HG03521 (cell line): ENCODE measurements around the gene TMEM164.

Source experiments
- ATAC-seq: cut with Tn5 transposase; IDR thresholded peaks from one replicate; pipeline ENCODE4 v1.9.1; 2021; ENCODE audit warnings: mild to moderate bottlenecking, moderate library complexity; ENCODE audit not compliant: unreplicated experiment

The TMEM164 gene

DNA sequence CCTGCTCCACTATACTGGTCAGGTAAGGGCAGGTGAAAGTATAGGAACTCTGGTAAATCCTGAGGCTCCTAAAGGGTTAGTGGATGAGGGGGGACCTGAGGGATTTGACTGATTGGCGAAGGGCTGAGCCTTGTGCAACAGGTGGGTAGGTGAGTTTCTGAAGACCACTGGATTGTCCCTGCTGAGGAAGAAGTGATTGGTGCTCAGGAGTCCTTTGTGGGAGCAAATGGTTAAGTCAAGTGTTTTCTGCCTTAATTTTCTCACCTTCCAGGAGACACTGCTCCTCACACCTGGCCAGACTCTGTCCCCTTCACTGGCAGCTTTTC lies 158.4 kb downstream of the TMEM164 start:
- ATAC-seq, result no peak

DNA sequence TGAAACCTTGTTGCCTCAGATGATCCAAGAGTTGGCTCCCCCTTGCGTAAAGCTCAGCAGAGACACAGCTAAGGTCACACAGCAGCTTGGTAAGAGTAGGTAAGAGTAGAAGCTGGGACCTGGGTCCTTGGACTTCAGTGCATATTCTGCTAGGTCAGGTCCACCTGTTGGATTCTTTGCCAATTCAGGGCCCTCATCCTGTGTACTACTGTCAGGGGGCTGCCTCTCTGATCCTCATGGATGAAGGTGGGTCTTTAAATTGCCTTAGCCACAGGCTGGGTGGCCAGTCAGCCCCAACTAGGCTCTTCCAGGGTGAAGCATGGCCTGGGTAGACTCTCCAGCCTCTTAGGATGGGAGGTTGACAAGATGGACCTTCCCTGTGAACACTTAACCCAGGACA lies 159.2 kb downstream of the TMEM164 start:
- no peak for ATAC-seq

DNA sequence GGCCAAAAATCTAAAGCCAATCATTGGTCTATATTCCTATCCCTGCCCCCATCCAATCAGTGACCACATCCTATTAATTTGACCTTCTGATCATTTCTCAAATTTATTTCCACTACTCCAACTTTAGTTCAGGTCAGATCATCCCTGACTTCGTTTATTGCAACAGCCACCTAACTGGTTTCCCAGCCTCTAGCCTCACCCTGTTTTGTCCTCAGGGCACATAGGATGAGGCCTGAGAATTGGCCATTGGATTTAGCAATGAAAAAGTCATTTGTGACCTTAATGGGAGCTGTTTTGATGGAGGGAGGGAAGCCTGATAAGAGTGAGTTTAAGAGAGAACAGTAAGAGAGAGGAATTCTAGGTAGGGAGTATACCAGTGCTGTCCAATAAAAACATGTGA lies 160.0 kb downstream of the TMEM164 start:
- no peak for ATAC-seq

DNA sequence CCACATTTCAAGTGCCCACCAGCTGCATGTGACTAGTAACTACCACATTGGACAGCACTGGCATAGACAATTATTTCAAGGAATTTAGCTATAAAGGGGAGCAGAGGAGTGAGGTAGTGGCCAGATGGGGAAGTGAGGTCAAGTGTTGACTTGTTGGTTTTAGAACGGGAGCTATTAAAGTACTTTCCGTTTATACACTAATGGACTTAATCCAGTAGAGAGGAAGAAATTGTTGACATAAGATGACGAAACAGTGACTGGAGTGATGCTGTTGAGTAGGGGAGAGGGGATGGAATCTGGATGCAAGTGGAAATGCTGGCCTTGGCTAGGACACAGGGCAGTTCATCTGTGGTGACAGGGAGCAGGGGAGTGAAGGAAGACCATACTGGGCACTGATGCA lies 160.6 kb downstream of the TMEM164 start:
- ATAC-seq, result no peak

DNA sequence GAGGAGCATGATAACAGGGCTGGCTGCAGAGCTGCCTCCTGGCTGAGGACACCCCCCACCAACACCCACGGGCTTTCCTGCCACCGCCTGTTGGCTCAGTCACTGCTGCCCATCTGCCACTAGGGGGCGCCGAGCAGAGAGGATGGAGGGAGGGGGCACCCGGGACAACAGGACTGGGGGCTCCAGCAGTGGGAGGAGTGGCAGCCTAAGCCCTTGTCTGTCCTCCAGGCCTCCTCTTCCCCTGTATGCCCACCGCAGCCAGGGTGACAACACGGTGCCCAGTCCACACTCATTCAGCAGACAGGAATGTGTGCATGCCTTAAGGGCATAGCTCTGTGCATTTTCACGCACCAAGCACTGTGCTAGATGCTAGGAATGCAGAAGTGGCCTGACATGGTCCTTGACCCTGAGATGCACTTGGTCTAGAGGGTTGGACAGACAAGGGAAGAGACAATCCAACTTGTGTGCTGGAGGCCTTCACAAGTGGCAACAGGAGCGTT lies 165.1 kb downstream of the TMEM164 start:
- no peak for ATAC-seq

DNA sequence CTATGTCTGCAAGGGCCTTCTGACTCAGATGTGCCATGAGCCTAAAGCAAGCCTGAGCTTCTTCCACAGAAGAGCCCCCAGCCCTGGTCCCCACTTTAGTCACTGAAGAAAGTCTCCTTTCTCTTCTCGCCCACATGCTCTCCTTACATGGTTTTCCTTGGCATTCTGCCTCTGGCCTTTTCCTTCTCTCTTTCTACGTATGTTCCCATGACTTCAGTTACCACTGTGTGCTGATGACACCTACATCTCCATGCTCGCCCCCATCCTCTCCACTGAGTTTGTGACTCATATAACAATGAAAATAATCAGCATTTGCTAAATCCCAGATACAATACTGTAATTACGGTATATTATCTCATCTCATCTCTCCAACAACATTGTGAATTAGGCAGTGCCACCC lies 165.7 kb downstream of the TMEM164 start:
- ATAC-seq, result no peak

DNA sequence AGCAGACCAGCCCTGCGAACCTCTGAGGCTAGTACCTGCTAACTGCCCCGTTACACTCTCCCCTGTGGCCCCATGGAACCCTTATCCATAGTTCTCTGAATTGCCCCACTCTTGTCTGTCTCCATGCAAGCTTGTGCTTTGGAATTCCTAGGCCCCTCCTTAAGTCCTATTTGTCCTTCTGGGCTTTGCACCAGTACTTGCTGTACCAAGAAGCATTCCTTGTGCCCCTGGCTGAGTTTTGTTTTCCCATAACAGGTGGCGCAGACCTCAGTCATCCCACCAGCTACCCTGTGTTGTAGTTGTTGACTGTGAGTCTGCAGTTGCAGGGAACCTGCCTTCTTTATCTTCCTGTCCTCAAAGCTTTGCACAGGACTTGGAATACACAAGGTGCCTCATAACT lies 167.1 kb downstream of the TMEM164 start:
- no peak for ATAC-seq

DNA sequence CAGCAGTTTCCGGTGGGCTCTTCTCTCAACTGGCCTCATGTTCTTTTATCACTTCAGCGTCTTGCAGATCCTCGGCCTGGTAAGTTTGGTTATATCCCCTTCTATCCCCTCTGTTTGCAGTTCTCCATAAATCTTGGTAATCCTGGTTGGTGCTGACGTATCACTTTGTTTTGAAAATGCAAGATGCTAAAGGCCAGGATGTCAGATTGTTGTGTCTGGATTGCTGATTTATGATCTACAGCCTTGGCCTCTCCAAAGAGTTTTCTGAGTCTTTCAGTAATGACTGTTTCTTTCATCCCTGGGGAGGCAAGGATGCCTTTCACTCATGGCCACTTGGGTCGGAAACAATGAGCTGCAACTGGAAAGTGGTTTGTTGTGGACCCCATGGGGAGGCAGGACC lies 168.5 kb downstream of the TMEM164 start:
- ATAC-seq, result no peak

DNA sequence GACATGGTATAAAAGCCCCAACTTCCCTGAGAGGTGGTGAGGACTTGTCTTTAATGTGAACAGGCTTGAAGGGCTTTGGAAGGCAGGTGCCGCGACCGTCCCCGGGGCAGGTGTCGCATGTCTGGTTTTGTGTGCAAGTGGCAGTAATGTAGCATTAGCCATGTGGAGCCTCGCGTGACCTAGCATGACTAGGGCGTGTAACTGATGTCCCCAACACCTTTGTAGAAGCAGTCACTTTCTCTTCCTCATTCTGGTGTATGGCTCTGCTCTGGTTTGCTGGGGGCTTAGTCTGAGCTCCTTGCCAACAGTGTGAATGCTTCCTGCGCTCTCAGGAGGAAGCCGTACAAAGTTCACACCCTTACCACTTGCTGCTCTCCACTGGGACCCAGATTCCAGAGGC lies 169.3 kb downstream of the TMEM164 start:
- peak; percentile 99 for ATAC-seq

DNA sequence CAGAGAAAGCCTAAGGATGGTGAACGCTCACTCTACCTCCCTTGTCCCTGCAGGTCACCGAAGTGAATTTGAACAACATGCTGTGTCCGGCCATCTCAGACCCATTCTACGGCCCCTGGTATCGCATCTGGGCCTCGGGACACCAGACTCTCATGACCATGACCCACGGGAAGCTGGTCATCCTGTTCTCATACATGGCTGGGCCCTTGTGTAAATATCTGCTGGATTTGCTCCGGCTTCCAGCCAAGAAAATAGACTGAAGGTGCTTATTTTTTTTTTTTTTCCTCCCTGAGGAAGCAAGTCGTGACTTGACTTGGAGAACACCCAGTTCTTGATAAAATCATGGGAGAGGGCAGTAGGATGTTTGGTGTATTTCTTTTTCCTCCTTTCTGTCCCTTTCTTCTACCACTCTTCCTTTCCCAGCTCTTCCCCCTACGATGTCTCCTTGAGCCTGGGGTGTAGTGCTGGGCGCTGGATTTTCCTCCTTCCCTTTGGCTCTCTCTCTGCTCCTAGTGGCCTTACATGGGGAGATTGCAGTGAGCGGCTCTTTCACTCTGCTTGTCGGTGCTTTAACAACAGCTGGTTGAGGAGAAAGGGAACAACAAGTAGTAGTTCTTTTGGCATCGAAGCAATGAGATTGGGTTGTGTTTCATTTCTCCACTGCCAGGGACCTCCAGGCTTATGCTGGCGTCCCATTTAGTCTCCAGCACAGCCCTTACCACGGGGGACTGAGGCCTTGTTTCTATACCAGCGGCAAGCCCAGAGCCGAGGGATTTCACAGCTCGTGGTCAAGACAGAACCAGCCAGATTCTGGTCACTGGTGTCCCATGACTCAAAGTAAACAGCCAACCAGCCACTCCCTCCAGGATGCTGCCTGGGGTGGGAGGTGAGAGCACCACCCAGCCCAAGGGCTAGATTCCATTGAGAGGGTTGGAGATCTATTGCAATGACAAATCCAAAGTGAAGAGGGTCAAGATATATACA lies 170.6 kb downstream of the TMEM164 start:
- no peak for ATAC-seq

DNA sequence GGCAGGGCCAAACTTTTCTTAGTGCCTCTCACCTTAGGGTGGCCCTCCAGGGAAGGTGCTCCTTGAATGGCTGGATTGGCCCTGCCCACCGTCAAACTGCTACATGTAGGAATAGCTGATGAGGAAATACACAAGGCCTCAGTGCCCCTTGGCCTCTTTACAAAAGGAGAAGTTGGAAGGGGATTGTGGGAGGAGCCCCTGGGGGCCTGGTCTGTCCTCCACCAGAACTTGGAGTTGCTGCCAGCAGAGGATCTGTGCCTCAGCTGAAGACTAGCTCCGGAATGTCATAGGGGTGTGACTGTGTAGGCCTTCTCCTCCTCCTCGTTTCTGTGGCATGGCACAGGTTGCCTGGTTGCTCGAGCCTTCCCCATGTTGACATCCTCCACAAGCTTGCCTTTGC lies 172.2 kb downstream of the TMEM164 start:
- no peak for ATAC-seq

DNA sequence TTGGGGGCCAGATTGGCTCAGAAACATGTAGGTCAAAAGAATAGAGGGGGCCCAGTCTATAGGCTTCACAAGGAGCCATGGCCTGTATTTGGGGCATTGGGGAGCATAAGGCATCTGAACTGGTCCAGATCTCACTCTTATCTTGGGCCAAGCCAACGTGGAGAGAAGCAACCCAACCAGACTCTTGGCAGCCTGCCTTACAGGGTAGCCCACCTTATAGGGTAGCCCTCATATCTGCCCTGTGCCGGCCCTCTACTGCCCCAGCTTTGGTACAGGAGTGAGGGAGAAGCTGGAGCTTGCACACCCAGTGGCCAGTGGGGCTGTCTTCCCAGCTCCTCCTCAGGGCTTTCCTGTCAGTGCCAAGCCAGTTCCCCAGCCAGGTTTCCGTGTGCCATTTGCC lies 172.8 kb downstream of the TMEM164 start:
- no peak for ATAC-seq

DNA sequence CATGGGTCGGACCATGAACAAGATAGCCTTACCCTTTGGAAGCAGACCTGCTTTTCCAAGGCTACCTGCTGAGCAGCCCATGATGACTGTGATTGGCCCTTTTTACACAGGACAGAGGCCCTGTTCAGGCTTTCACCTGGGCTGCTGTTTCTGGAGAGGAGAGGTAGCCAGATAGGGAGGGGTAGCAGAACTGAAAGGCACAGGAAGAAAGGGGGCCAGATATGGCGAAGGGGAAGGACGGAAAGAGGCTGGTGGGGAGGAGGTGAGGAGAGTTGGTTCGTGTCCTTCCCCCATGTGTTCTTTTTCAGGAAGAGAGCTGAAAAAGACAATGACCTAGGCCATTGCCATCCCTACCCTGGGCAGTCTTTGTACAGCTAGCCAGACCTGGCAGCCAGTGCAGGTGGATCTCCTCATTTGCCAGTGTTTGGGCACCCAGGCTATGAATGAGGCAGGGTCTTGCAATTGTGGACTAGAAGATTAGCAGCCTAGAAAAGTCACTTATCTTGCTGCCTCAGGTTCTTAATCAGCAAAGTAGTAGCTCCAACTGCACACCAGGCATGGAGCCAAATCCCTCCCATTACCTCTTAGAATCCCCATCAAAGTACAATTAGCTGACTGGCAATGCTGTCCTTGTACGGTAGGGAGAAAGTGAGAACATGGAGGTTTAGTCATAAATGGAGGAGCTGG lies 175.4 kb downstream of the TMEM164 start:
- no peak for ATAC-seq

DNA sequence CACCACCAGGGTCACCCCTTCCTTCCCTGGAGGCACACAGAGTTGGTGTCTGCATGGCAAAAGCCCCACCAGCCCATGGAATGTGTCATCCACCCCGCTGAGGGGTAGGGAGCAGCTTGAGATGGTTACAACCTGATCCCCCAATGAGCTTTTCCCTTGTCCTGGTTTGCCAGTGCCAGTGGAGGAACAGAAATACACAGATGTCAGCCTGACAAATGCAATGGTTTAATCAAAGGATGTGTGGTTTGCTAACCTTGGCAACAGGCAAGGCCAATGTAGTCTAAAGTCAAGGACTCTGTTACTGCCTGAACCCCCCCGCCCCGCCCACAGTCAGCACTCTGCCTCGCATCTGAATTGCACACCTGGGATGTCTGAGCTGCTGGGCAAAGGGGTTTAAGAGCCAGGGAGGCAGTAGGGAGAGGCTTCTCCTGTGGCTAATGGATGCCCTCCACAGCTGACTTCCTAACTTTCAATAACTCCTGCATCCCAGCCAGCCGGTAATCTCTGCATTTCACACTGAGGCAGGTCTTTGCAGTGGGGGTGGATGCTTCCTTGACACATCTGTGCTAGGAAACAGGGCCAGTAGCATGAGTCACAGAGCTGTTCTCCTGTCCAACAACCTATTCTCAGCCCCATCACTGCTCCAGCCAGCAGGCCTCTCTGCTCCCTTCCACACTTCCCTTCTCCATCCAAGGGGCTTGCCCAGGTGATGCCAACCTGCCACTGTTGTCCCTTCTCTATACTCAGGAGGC lies 177.4 kb downstream of the TMEM164 start:
- ATAC-seq, result peak; percentile 27

DNA sequence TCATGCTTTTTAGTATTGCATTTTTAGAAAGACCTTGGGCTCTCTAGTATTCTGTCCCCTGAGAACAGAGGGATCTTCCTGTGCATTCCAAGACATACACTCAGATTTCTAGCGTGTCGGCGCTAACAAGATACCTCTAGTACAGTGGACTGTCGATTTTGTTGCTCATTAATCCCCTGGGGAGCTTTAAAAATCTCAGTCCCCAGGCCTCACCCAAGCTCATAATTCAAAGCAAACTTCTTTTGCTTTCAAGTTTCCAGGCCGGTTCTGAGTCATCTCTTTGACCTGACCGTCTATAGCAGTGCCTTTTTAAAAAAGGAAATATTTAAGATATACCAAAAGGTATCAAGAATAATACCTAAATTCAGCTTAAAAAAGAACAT lies 178.0 kb downstream of the TMEM164 start:
- peak; percentile 80 for ATAC-seq

DNA sequence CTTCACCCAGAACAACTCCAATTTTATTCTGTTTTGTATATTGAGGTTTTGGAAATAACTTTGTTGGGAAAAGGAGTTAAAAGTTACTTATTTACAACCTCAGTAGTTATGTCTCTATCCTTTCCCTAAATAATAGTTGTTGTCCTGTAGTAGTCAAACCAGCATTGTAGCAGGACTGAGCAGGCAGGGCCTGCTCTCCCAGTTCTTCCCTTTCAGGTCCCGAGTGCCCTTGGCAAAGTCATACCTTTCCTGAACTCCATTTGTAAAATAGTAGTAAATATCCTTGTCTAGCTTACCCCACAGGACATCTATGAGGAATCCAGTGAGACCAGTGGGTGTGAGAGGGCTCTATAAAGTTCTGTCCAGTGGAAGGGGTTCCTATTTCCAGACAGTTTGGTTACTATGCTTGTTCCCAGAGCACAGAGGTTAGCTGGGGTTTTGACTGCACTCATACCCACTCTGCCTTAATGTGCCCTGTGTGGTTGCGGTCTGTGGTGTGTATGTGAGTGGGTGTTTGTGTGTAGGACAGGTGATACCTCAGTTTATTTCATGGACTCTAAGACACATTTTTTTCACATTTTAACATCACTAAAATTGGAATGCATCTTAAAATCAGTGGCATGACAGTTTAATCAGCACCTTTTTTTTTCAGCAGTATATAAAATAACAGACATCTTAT lies 178.7 kb downstream of the TMEM164 start:
- ATAC-seq, result no peak

DNA sequence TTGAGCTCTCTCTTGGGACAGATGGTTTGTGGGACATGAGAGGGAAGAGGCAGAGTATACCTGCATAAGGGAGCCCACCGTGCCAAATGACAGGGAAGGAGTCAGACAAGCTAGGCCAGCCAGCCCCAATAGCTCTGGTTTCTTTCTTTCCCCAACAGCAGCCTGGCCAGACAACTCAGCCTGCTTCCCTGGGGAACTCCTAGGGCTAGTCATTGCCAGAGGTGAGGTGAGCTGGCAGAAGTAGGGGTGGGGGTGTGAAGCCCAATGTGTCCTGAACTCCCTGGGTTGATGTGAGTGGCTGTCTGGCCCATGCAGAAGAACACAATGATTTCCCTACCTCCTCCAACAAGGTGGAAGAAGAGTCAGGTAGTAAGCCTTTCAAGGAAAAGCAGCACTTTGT lies 179.4 kb downstream of the TMEM164 start:
- ATAC-seq, result no peak

DNA sequence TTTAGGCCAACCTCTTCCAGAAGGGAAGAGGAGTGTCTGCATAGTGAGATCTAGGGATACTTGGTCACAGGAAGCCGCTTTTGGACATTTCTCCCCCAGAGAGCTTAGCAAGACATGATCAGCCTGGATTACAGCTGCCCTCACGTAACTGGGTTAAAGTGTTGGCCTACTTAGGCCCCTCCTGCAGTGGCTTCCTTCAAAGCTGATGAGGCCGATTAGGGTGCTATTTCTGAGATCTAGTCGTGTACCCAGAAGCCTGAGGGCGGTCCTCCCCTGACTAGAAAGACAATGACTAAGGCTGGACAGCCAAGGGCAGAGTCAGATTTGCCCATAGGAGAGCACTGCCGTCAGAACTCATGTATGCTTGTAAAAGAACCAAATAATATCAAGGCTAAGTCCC lies 180.0 kb downstream of the TMEM164 start:
- ATAC-seq, result no peak

DNA sequence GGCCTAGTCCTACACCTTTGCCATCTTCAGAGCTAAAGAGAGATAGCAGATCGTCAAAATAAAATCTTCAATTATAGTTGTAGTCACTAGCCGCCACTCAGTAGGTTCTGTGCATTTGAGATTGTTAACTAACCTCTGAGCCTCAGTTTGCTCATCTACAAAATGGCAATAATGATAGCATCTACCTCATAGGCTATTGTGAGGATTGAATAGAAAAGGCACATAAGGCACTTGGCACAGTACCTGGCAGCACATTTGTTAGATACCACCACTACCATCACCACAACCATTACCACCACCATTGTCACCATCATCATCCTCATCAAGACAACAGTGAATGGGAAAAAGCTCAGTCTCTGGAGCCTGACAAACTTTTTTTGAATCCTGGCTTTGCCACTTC lies 180.4 kb downstream of the TMEM164 start:
- no peak for ATAC-seq

DNA sequence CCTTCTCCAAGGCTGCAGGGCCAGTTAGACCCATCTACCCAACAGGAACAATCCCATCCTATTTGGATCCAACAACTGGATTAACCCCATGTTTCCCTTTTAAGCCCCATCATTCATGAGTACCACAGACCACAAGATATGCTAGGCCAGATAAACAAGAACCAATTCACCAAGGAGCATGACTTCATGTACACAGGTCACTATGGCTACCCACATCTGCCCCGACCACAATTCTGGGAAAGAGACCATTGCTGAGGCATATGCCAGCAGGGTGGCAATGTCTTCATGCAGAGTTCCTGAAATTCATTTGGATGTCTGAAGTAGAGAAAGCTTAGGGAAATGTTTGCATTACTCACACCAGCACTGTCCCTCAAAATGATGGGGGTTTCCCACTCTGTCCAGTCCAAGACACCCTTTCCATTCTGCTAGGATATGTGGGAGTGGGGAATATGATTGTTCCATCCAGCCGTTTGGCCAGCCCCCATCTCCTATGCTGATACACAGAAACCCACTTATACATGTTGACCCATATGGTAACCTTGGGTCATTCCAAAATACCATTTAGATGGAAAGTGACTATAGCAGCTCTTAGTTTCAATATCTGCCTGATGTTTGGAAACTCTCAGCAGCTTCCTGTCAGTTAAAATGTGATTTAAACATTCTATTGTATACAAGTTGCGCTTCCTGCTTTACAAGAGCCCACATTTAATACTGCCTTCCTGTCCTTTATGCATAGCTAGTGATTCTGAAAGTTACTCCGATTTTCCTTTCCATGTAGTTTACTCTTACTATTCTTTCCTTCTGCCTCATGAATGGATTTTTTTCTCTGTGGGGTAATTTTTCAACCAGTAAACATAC lies 186.0 kb downstream of the TMEM164 start:
- no peak for ATAC-seq
